Tibial artery (tissue), 4 donors: ENCODE data around the gene SLC2A14.
"Not testable (repeated sequence)": the region's sequence is repeated elsewhere in the genome, so short reads cannot be mapped to it uniquely, and the experiment has no call there.

ENCODE experiments used
- DNase-seq, 2 donors: peaks; one replicate each; pipeline ENCODE4 v3.0.0-alpha.2; 2019
- H3K27ac ChIP-seq, 2 donors: fragments of 200-600 bp; sonication (generic) in 1 of 2; 1 replicate in 1 of 2; 2 replicates in 1 of 2; pipeline ENCODE4 v1.5.1; 2018 to 2019; ENCODE audit warnings: mild to moderate bottlenecking in 1 of 2
- H3K27me3 ChIP-seq, 2 donors: fragments of 200-600 bp; sonication (generic) in 1 of 2; one replicate each; pipeline versions ENCODE4 v1.5.1 to v1.6.0; 2016 to 2019
- H3K36me3 ChIP-seq, 3 donors: fragments of 200-600 bp; sonication (generic) in 2 of 3; one replicate each; pipeline ENCODE4 v1.5.1; 2016 to 2019; ENCODE audit warnings: mild to moderate bottlenecking in 2 of 3
- H3K4me1 ChIP-seq, 4 donors: fragments of 200-600 bp; sonication (generic) in 2 of 4; 1 replicate in 3 of 4; 2 replicates in 1 of 4; pipeline ENCODE4 v1.5.1; 2016 to 2019
- H3K4me3 ChIP-seq, 2 donors: fragments of 200-600 bp; sonication (generic) in 1 of 2; 1 replicate in 1 of 2; 2 replicates in 1 of 2; pipeline ENCODE4 v1.5.1; 2018 to 2019; ENCODE audit warnings: mild to moderate bottlenecking in 2 of 2
- H3K9me3 ChIP-seq, 3 donors: fragments of 200-600 bp; sonication (generic) in 1 of 3; one replicate each; pipeline ENCODE4 v1.5.1; 2016 to 2019
- CTCF ChIP-seq, 2 experiments: fragments of 200-600 bp in 1 of 2; fragments of 450-650 bp in 1 of 2; IDR thresholded peaks; one replicate each; pipeline ENCODE4 v1.5.1; 2017 to 2019; ENCODE audit warnings: antibody characterized with exemption in 2 of 2, mild to moderate bottlenecking in 1 of 2, moderate library complexity in 1 of 2
- intact Hi-C: fragments of 100-400 bp; cut with DNase I; formaldehyde crosslinking; loops from one replicate; pipeline ENCODE4 v1.15.0; 2023; ENCODE audit warnings: low total_unique reads

Gene SLC2A14

GRCh38 chr12:7872566-7873319, at the start of gene SLC2A14:
SLC2A14 (minus strand) TSS chr12:7872915; CDS start chr12:7869880, 3,035 bp downstream.
- no peak for TF ChIP-seq CTCF (IDR thresholded peaks at IDR 0.05)
- intact Hi-C loops = no loop called here
- H3K4me1 ChIP-seq = peaks cover 0 to 4% (median 2%) of the 10 kb centered on the region in 4 donors
- no peak within 1 kb of the TSS for H3K27ac ChIP-seq
- peaks cover 0 to 31% of the 10 kb centered on the region in 2 donors for H3K27me3 ChIP-seq
- H3K9me3 ChIP-seq = no peaks in the 10 kb centered on the region
- H3K4me3 ChIP-seq = peak within 1 kb of the TSS in 1 of 2 donors; percentile 3
- DNase-seq = no peak
- H3K36me3 ChIP-seq = no peaks in the 10 kb centered on the region

- intact Hi-C loops, DNase-seq, H3K4me3 ChIP-seq, H3K27me3 ChIP-seq, H3K9me3 ChIP-seq, H3K27ac ChIP-seq, H3K4me1 ChIP-seq: not testable (repeated sequence)
- peaks cover 45 to 69% (median 61%) of the 10 kb centered on the region in 3 donors for H3K36me3 ChIP-seq
Measured at GRCh38 chr12:7921181-7921580, 48.5 kb upstream of the SLC2A14 start.

- intact Hi-C loops, H3K4me1 ChIP-seq: not testable (repeated sequence)
Measured at GRCh38 chr12:7918268-7918590, 45.5 kb upstream of the SLC2A14 start.

GRCh38 chr12:7917392-7918267, 44.9 kb upstream of the SLC2A14 start:
- Histone ChIP-seq H3K27me3 (peaks cover 0 to 5% of the 10 kb centered on the region in 2 donors), H3K9me3 (no peaks in the 10 kb centered on the region), H3K36me3 (peaks cover 33 to 40% (median 34%) of the 10 kb centered on the region in 3 donors), H3K4me3 (no peak overlapping the region), H3K27ac (no peak overlapping the region), H3K4me1 (no peaks in the 10 kb centered on the region)
- TF ChIP-seq CTCF (IDR thresholded peaks at IDR 0.05) = no peak
- intact Hi-C loops = no loop called here
- DNase-seq = no peak

More at GRCh38 chr12:7918268-7918590, 45.5 kb upstream of the SLC2A14 start:
- DNase-seq, H3K4me3 ChIP-seq, H3K27me3 ChIP-seq, H3K27ac ChIP-seq, H3K9me3 ChIP-seq: not testable (repeated sequence)
- peaks cover 39 to 46% (median 40%) of the 10 kb centered on the region in 3 donors for H3K36me3 ChIP-seq

- no peak for DNase-seq
- Histone ChIP-seq H3K27ac (no peak overlapping the region), H3K36me3 (peaks cover 27 to 33% (median 27%) of the 10 kb centered on the region in 3 donors), H3K27me3 (peaks cover 0 to 5% of the 10 kb centered on the region in 2 donors), H3K4me3 (no peak overlapping the region), H3K4me1 (no peaks in the 10 kb centered on the region), H3K9me3 (no peaks in the 10 kb centered on the region)
- no peak for TF ChIP-seq CTCF (IDR thresholded peaks at IDR 0.05)
- intact Hi-C loops = no loop called here
Measured at GRCh38 chr12:7916936-7917335, 44.2 kb upstream of the SLC2A14 start.

- TF ChIP-seq CTCF (IDR thresholded peaks at IDR 0.05) = no peak
- Histone ChIP-seq H3K4me1 (no peaks in the 10 kb centered on the region), H3K36me3 (peaks cover 16 to 24% (median 16%) of the 10 kb centered on the region in 3 donors), H3K27me3 (peaks cover 0 to 5% of the 10 kb centered on the region in 2 donors), H3K4me3 (no peak overlapping the region), H3K9me3 (no peaks in the 10 kb centered on the region), H3K27ac (no peak overlapping the region)
- no peak for DNase-seq
- intact Hi-C loops = no loop called here
Measured at GRCh38 chr12:7915661-7916403, 43.1 kb upstream of the SLC2A14 start.

- H3K9me3 ChIP-seq, intact Hi-C loops, H3K36me3 ChIP-seq, H3K27me3 ChIP-seq, DNase-seq, H3K4me1 ChIP-seq, H3K27ac ChIP-seq, H3K4me3 ChIP-seq: not testable (repeated sequence)
Measured at GRCh38 chr12:7910106-7910505, 37.4 kb upstream of the SLC2A14 start.
